B cell (primary cell): ENCODE results near the gene MRPL53. TPM values are rescaled to one million over a fixed set of nuclear protein-coding genes. Genes with fewer than 3 reads are reported as not detected.

Experiments used
- ATAC-seq: fragments of 200-7000 bp; cut with Tn5 transposase; one replicate; pipeline ENCODE4 v1.10.0; 2021; ENCODE audit warnings: low read depth, mild to moderate bottlenecking, moderate number of reproducible peaks, moderate library complexity
- CTCF ChIA-PET: fragments of 350-600 bp; sonication (Branson Sonifier 250); formaldehyde crosslinking; loops from one replicate; lab custom pipeline; 2021; ENCODE audit warnings: antibody characterized with exemption, inconsistent platforms; lab: Charles Lee
- POLR2A ChIA-PET: fragments of 350-600 bp; sonication (Branson Sonifier 250); formaldehyde crosslinking; loops from one replicate; lab custom pipeline; 2021; ENCODE audit warnings: antibody characterized with exemption; lab: Charles Lee
- DNase-seq: peaks from one replicate; pipeline ENCODE4 v3.0.0; 2013
- H2AFZ ChIP-seq: 2 replicates; pipeline ENCODE4 v1.6.1; 2012; ENCODE audit warnings: mild to moderate bottlenecking, low read depth, low read length; ENCODE audit not compliant: insufficient read depth, poor library complexity, severe bottlenecking
- H3K27ac ChIP-seq, 2 donors: 1 replicate in 1 of 2; 2 replicates in 1 of 2; pipeline ENCODE4 v1.5.1; 2012 to 2013; ENCODE audit warnings: low read length in 2 of 2, mild to moderate bottlenecking in 2 of 2, moderate library complexity in 1 of 2
- H3K27me3 ChIP-seq, 4 experiments: fragments of 200-600 bp in 1 of 4; sonication (generic) in 1 of 4; replicated peaks in 1 of 4; 1 replicate in 2 of 4; 2 replicates in 2 of 4; pipeline versions ENCODE4 v1.6.1 to v1.7.0; 2013 to 2016; ENCODE audit warnings: low read length in 3 of 4, mild to moderate bottlenecking in 2 of 4, mixed read lengths in 1 of 4, moderate library complexity in 1 of 4; ENCODE audit not compliant: insufficient read depth in 4 of 4, control insufficient read depth in 3 of 4; ENCODE audit errors: control extremely low read depth in 1 of 4
- H3K36me3 ChIP-seq, 2 experiments: replicated peaks in 1 of 2; 1 replicate in 1 of 2; 2 replicates in 1 of 2; pipeline versions ENCODE4 v1.6.1 to v1.7.1; 2013; ENCODE audit warnings: low read length in 1 of 2; ENCODE audit not compliant: insufficient read depth in 2 of 2, control insufficient read depth in 1 of 2; ENCODE audit errors: control extremely low read depth in 1 of 2, extremely low read depth in 1 of 2
- H3K4me1 ChIP-seq, 2 donors: fragments of 200-600 bp in 1 of 2; sonication (generic) in 1 of 2; 1 replicate in 1 of 2; 2 replicates in 1 of 2; pipeline versions ENCODE4 v1.5.1 to v1.6.1; 2013 to 2017; ENCODE audit warnings: low read length in 2 of 2; ENCODE audit not compliant: control insufficient read depth in 2 of 2, insufficient read depth in 2 of 2
- H3K4me2 ChIP-seq: replicated peaks from 2 replicates; pipeline ENCODE3; 2012; ENCODE audit warnings: mild to moderate bottlenecking, low read depth, low read length; ENCODE audit not compliant: poor library complexity, severe bottlenecking
- H3K4me3 ChIP-seq, 5 experiments: fragments of 200-600 bp in 1 of 5; sonication (generic) in 1 of 5; 1 replicate in 3 of 5; 2 replicates in 2 of 5; pipeline versions ENCODE4 v1.5.1 to v1.7.0; 2011 to 2016; ENCODE audit warnings: low read length in 4 of 5, mild to moderate bottlenecking in 4 of 5, low read depth in 2 of 5, control low read depth in 1 of 5, moderate library complexity in 1 of 5; ENCODE audit not compliant: insufficient read depth in 1 of 5; ENCODE audit errors: control extremely low read depth in 1 of 5, extremely low read depth in 1 of 5
- H3K79me2 ChIP-seq: fragments of 200-600 bp; sonication (generic); one replicate; pipeline ENCODE4 v1.6.0; 2016; ENCODE audit warnings: low read length; ENCODE audit not compliant: control insufficient read depth, insufficient read depth
- H3K9ac ChIP-seq: fragments of 200-600 bp; sonication (generic); 2 replicates; pipeline ENCODE4 v1.6.1; 2017; ENCODE audit warnings: mild to moderate bottlenecking, low read length, moderate library complexity
- H3K9me3 ChIP-seq, 3 donors: one replicate each; pipeline versions ENCODE4 v1.6.1 to v1.7.1; 2013; ENCODE audit warnings: low read length in 2 of 3; ENCODE audit not compliant: control insufficient read depth in 2 of 3, insufficient read depth in 1 of 3; ENCODE audit errors: control extremely low read depth in 1 of 3
- H4K20me1 ChIP-seq: 2 replicates; pipeline ENCODE4 v1.6.0; 2012; ENCODE audit warnings: mild to moderate bottlenecking, low read length; ENCODE audit not compliant: insufficient read depth, control insufficient read depth, poor library complexity, severe bottlenecking
- H3K27ac Mint-ChIP-seq: one replicate; pipeline ENCODE4 v1.8.0; 2021; ENCODE audit warnings: mixed read lengths
- H3K27me3 Mint-ChIP-seq: one replicate; pipeline ENCODE4 v1.8.0; 2021; ENCODE audit warnings: mixed read lengths
- H3K4me1 Mint-ChIP-seq: one replicate; pipeline ENCODE4 v1.8.0; 2021; ENCODE audit warnings: mixed read lengths
- H3K4me3 Mint-ChIP-seq: one replicate; pipeline ENCODE4 v1.8.0; 2021; ENCODE audit warnings: mixed read lengths
- H3K9me3 Mint-ChIP-seq: one replicate; pipeline ENCODE4 v1.8.0; 2022; ENCODE audit warnings: mixed read lengths; ENCODE audit not compliant: insufficient read depth
- EZH2 ChIP-seq: IDR thresholded peaks from 2 replicates; pipeline ENCODE4 v1.6.1; 2012; ENCODE audit warnings: borderline replicate concordance, low read depth, mild to moderate bottlenecking, moderate library complexity, low read length; ENCODE audit not compliant: insufficient read depth, poor library complexity, severe bottlenecking
- WGBS: methylation state at CpG from one replicate; pipeline ENCODE4 v1.1.5; 2013; ENCODE audit warnings: missing lambda C conversion rate; ENCODE audit not compliant: insufficient coverage; 5-methylcytosine and 5-hydroxymethylcytosine counted together
- intact Hi-C: fragments of 100-400 bp; cut with micrococcal nuclease; formaldehyde crosslinking; loops from one replicate; pipeline ENCODE4 v1.10.0; 2022
- polyA plus RNA-seq: library from polyadenylated mRNA; depleted of rRNA; stranded (reverse); fragments of >200 nt; gene quantifications from 2 replicates; pipeline ENCODE4 v1.2.3, GENCODE V29; 2012
- total RNA-seq, 2 donors: library from RNA; stranded (reverse); fragments of 120-200 nt in 1 of 2; gene quantifications; 1 replicate in 1 of 2; 2 replicates in 1 of 2; pipeline versions ENCODE4 v1.2.3 to v1.2.4, GENCODE V29; 2013 to 2022
- TF ChIP-seq, protein P1 (sequence below): fragments of 200-600 bp; IDR thresholded peaks from one replicate; pipeline ENCODE4 v1.8.0; 2022; ENCODE audit warnings: antibody characterized with exemption, mild to moderate bottlenecking

MRPL53 gene
- total and polyA plus RNA-seq, 2 donors (not counting 1 experiment from before 2014, with no cell fraction given), result 59.3 to 70.0 TPM

DNA sequence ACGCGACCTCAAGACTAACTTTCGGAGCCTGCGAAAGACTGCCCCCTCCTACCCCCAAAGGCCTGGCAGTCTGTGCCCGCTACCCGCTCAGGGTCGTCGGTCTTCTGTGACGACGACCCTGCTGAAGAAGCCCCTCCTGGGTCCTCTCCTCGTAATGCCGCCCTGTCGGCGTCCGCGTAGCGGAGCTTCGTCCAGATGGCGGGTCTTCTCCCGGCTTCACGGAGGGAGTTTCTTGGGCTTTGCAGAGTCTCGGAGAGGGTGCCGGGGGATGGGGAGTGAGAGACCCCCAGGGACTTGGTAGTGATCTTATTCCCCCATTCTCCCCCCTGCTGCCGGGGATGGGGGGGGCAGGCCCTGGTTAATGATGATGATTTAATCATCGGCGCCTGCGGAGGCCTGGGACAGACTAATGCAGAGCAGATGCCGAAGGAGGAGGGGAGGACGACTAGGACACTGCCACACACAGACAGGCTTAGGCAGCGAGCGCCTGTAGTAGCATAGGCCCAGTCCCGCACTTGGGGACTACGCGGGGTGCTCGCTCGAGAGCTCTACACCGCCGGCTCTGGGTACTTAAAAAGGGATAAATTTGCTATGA is 35.5 kb upstream of the MRPL53 start:
- no peak for DNase-seq
- CTCF ChIA-PET, result interaction anchor here (1.7 to 8.1 kb wide), 5 partner anchors 23 to 80 kb away, joined by 4 to 111 read pairs (median 13); partner anchors contain the start of genes AUP1, CCDC142, HTRA2 and TTC31
- peak overlapping the region; percentile 84 for H3K9ac ChIP-seq

More for the DNA sequence above, 35.5 kb upstream of the MRPL53 start:
- Histone ChIP-seq H2AFZ (peak overlapping the region; percentile 90), H3K4me1 (peaks cover 28 to 31% of the 10 kb centered on the region in 2 donors), H3K4me2 (peak overlapping the region; percentile 88), H3K4me3 (peak overlapping the region; percentile 78 to 97 (median 83)), H3K9me3 (peaks cover 0 to 13% (median 0%) of the 10 kb centered on the region in 3 donors), H3K36me3 (peaks cover 0 to 10% of the 10 kb centered on the region in 2 experiments), H4K20me1 (no peaks in the 10 kb centered on the region), H3K27me3 (peaks cover 0 to 55% (median 15%) of the 10 kb centered on the region in 4 experiments), H3K79me2 (peaks cover 8% of the 10 kb centered on the region), H3K27ac (peak overlapping the region; percentile 91 to 96)
- H3K4me1 Mint-ChIP-seq, result peaks cover 50% of the 10 kb centered on the region
- H3K27ac Mint-ChIP-seq, result peak overlapping the region; percentile 99
- H3K4me3 Mint-ChIP-seq, result peak overlapping the region; percentile 96
- intact Hi-C loops, result loop anchor here (1.0 to 5.0 kb wide), 7 partner anchors 8 to 144 kb away; partner anchors contain the start of genes AUP1, DOK1, HTRA2 and SEMA4F
- TF ChIP-seq EZH2, result no peak
- TF ChIP-seq, protein P1, sequence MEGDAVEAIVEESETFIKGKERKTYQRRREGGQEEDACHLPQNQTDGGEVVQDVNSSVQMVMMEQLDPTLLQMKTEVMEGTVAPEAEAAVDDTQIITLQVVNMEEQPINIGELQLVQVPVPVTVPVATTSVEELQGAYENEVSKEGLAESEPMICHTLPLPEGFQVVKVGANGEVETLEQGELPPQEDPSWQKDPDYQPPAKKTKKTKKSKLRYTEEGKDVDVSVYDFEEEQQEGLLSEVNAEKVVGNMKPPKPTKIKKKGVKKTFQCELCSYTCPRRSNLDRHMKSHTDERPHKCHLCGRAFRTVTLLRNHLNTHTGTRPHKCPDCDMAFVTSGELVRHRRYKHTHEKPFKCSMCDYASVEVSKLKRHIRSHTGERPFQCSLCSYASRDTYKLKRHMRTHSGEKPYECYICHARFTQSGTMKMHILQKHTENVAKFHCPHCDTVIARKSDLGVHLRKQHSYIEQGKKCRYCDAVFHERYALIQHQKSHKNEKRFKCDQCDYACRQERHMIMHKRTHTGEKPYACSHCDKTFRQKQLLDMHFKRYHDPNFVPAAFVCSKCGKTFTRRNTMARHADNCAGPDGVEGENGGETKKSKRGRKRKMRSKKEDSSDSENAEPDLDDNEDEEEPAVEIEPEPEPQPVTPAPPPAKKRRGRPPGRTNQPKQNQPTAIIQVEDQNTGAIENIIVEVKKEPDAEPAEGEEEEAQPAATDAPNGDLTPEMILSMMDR, result no peak
- peaks cover 40% of the 10 kb centered on the region for H3K27me3 Mint-ChIP-seq
- POLR2A ChIA-PET, result interaction anchor here (0.5 to 2.8 kb wide), 8 partner anchors 9 to 147 kb away, joined by 4 to 13 read pairs (median 5); partner anchors contain the start of genes AUP1, HTRA2 and WBP1
- 20% methylated on average over 25 of the region's 38 CpGs for WGBS
- no peak for ATAC-seq
- no peaks in the 10 kb centered on the region for H3K9me3 Mint-ChIP-seq
